ENCODE data around the gene KCNQ4.

The KCNQ4 gene

DNA sequence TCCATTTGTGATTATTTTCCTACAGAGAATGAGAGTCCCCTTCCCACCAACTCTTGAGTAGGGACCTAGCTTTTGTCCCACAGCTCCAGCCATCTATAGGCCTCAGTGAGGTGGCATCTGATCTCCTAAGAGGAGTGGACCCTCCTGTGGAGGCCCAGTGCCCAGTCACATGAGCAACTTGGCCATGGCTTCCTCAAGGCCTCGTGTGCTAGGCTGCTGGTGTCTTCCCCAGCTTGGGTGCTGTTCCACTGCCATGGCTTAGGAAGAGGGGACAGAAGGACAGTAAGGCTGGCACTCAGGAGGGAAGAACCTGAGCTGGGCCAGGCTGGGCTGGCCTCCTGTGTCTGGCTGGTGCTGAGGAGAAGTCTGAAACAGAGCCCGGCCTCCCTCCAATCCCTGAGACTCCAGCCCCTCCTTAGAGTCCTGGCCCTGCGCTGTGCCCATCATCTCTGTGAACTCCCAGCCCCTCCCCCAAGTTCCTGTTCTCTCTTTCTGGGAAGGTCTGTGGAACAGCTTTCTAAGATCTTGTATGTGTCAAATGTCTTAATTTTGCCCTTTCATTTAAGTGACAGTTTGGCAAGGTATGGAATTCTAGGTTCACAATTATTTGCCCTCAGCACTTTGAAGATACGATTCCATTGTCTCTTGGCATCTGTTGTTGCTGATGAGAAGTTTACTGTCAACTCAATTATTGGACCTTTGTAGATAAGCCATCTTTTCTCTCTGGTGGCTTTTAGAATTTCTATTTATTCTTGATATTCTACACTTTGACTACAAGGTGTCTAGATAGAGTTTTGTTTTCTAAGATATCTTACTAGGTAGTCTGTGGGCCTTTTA is 7.1 kb upstream of the KCNQ4 start:
- in situ Hi-C loops (cut with MboI; ENCODE audit: low sequenced_read_pairs) = no loop called here

DNA sequence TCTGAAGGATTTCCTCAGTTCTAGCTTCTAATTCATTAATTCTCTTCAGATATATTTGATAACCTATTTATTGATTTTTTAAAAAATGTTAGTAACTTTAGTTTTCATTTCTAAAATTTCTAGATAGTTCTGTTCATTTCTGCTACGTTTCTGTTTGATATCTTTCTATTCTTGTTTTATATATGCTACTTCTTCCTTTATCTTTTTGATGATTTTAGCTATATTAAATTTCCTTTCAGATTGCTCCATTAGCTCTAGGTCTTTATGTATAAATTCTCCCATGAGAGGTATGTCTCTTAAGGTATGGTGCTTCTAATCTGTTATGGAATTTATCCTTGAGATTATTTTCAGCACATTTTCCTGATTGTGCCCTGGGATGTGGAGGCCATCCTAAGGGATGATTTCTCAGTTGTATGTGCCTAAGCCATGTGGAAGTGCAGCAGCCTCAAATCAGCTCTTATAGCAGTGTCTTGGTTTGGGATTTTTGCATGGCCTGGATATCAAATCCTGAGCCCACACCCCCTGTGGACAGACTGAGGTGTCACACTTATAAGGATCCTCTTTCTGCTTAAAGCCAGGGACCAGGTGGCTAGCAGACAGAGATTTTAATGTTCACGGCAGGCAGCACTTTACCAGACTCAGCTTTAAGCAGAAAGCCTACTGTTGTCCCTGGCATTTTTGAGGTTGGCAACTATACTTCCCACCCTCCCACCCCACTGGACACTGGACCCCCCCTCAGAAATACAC is 6.2 kb upstream of the KCNQ4 start:
- in situ Hi-C loops (cut with MboI; ENCODE audit: low sequenced_read_pairs) = no loop called here

DNA sequence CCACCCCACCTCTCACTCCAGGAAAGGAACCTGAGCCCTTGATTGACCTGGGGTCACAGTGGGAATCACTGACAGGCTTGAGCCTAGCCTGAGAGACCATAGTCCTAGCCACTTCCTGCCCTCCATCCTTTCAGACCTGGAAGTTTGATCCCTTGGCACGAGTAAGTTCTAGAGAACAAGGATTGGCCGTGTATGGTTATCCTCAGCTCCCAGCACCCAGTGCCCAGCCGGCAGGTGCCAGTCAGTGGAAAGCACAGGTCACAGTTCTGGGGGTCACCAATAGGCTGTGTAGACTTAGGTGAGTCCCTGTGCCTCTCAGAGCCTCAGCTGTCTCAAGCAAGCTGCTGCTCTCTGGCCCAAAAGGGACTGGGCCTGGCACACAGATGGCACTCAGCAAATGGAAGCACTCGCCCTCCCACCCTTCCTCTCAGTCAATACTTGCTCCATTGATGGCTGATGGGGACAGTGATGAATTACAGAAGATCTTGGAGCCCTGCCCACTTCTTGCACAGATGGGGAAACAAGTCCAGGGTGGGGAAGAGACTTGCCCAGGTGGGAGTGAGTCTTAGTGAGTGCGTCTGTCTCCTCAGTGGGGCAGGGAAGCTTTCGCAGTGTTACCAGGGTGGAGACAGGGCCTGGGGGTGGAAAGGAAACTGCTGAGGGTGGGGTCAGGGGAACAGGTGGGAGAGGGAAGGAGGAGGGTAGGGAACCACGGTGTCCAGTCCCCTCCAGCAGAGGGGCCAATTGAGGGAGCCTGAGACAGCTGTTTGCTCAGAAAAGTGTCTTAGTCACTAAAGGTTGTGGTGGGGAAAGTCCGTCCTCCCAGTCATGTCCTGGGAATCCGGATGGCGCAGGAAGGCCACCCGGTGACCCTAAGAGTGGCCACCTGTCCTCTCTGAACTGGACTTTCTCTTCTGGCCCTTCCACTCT is 2.6 kb upstream of the KCNQ4 start:
- in situ Hi-C loops (cut with MboI; ENCODE audit: low sequenced_read_pairs) = no loop called here

DNA sequence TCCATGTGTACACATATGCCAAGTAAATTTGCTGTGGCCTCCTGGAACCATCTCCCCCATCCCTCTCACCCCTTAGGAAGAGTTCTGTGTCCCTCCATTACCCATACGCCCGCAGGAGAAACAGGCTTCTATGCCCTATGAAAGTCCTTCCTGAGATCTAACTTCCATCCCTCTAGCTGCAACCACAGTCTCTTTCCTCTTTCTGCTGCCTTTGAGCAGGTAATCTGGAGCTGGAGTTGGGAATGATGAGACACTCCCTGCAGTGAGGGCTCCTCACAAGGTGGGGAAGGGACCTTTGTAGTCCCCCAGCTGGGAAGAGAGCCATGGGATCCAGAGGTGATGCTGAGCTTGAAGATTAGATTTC is 2.0 kb upstream of the KCNQ4 start:
- in situ Hi-C loops (cut with MboI; ENCODE audit: low sequenced_read_pairs) = no loop called here

DNA sequence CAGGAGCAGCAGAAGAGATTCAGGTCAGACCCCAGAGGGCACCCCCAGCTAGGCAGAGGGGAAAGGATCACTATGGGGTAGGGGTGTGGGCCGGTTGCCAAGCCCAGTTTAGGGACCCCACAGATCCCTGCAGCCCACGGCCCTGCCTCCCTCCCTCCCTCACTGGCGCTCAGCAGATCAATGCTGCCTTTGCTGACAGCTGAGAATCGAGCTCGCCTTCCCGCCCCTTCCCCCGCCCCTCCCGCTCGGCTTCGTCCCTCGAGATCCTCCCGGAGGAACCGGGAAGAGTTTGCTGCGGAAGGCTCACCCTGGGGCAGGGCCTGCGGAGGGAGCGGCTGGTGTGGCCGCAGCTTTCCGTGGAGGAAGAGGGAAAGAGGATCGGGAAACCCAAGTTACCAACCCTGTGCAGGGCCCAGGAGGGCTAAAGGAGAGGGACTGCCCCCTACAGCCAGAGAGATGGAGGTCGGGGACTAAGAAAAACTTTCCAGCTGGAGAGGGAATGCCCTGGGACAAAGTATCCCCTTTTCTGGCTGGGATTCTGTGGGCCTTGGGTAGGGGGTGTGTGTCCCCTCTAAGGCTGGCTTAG is 1.1 kb upstream of the KCNQ4 start:
- in situ Hi-C loops (cut with MboI; ENCODE audit: low sequenced_read_pairs) = no loop called here

DNA sequence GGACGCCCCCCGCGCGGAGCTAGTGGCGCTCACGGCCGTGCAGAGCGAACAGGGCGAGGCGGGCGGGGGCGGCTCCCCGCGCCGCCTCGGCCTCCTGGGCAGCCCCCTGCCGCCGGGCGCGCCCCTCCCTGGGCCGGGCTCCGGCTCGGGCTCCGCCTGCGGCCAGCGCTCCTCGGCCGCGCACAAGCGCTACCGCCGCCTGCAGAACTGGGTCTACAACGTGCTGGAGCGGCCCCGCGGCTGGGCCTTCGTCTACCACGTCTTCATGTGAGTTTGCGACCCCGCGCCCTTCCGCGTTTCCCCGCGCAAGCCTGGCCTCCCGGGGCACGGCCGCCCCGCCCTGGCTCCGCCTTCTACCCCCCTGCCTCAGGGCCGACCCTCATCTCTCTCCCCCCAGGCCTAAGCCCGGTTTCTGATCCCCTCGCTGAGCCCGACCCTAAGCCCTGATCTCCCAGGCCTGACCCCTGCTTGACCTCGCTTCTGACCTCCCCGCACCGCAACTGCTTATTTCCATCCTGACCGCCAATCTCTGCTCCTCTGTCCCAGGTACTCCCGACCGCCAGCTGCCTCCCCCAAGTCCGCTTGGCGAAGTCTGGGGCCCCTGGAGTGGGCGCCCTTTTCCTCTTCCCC is 669 bp downstream of the KCNQ4 start:
- in situ Hi-C loops (cut with MboI; ENCODE audit: low sequenced_read_pairs) = no loop called here

DNA sequence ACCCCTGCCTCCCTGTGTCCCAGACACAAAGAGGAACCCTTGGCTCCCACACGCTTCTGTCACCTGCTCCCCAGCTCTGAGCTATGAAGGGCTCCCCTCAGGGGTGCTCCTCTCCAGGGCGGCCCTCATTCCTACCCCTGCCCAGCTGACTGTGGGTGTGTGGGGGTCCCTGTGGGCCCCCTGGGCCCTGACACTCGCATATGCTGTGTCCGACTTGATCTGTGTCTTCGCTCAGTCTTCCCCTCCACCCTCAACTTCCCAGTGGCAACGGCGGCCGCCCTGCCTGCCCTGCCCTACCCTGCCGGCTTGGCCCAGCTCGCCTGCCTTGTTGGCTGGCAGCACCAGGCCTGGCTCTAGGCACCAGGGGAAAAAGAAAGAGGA is 1.2 kb downstream of the KCNQ4 start:
- in situ Hi-C loops (cut with MboI; ENCODE audit: low sequenced_read_pairs) = no loop called here

DNA sequence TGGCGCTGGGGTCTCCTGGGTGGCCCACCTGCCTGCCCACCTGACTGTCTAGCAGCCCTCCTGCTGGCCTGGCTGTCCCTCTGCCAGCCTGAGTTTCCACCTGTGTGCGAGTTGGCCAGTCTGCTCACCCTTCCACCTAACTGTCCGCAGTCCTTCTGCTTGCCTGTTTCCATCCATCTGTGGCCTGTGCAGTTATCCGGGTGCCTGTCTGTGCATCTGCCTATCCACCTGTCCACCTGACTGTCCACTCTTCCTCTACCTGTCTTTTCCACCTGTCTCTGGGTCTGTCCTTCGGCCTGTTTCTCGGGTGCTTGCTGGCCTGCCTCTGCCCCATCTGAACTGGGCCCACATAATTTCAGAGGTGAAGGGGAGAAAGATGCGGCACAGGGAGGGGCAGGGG is 1.9 kb downstream of the KCNQ4 start:
- in situ Hi-C loops (cut with MboI; ENCODE audit: low sequenced_read_pairs) = no loop called here

DNA sequence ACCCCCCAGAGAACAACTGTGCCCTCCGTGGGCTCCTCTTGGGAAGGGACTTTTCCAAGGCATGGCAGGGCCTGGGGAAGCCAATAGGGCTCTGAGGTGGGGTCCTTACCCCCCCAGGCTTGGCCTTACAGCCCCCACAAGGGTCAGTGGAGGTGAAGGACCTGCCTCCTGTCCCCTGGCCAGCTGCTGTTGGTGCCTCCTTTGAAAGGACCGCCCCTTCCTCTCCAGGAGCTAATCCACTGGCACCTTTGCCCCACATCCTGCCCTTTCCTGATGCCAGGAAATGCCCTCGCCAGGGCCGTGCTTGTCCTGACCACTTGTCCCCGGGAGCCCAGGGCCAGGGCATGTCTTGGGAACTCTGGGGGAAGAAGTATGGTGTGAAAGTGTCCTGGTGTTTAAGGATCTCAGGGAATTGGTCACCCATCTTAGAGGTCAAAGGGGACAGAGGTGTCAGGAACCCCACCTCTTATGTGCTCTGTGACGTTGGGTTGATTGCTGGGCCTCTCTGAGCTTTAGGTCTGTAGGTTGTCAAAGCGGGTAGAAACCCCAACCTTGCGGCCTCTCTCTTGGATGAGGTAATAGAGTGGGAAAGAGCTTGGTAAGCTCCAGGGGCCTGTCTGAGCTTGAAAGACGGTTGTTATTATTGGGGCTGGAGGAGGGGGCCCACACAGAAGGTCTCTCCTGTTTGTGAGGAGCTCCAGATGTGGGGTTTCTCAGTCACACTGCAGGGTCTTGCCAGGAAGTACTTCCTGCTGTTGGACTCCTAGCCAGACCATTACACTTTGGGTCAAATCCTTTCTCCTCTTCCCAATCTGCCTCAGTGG is 2.8 kb downstream of the KCNQ4 start:
- in situ Hi-C loops (cut with MboI; ENCODE audit: low sequenced_read_pairs) = no loop called here

DNA sequence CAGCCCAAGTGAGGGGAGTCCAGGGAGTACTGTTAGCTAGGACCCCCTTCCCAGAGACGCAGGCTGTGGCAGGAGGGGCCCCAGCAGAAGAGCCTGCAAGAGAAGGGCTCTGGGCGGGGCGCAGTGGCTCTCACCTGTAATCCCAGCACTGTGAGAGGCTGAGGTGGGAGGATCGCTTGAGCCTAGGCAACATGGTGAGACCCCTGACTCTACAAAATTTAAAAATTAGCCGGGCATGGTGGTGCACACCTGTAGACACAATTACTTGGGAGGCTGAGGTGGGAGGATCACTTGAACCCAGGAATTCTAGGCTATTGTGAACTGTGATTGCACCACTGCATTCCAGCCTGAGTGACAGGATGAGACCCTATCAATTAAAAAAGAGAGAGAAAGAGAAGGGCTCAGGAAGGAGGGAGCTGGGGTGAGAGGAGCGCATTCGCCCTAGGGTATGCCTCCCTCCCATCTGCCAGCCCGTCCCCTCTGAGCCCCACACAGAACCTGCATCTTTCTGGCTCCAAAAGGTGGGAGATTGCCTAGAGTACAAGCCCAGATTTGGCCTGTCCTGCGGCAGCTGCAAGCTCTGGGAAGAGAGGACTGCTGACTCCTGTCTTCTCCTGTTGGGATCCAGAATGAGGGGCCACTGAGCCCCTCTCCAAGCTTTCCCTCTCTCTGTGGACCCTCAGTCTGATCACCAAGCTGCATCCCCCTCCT is 3.6 kb downstream of the KCNQ4 start:
- in situ Hi-C loops (cut with MboI; ENCODE audit: low sequenced_read_pairs) = no loop called here

DNA sequence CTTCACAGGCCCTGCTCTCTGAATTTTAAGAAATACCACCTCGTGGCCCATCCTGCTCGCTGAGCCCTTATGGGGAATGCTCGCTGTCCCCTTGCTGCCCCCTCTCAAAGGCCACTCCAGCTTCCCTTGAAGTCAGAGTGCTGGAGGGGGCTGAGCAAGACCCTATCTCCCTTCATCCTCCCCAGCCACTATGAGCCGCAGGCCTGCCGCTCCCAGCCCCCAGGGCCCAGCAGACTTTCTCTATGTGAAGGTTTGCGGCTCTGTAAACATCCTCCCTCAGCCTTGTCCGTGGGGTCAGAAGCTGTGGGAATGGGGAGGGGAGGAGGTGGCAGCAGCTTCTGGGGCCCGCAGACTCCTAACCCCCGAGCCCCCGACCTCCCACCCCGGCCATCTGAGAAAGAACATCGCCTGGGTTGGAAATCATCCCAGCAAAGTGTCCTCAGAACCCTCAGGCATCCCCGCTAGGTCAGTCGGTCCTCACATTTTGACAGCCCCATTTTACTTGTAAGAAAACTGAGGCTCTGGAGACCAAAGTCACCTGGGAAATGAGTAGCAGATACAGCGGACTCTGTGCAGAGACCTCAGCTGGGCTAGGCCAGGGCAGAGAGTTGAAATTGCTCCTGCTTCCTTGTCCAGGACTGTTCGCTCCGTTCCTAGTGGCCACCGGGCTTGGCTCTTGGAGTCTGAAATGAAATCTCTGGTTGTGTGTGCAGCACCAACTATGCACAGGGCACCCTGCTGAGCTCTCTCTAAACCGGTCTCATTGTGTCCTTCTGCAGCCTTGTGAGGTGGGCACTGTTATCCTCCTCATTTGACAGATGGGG is 4.4 kb downstream of the KCNQ4 start:
- in situ Hi-C loops (cut with MboI; ENCODE audit: low sequenced_read_pairs) = no loop called here

DNA sequence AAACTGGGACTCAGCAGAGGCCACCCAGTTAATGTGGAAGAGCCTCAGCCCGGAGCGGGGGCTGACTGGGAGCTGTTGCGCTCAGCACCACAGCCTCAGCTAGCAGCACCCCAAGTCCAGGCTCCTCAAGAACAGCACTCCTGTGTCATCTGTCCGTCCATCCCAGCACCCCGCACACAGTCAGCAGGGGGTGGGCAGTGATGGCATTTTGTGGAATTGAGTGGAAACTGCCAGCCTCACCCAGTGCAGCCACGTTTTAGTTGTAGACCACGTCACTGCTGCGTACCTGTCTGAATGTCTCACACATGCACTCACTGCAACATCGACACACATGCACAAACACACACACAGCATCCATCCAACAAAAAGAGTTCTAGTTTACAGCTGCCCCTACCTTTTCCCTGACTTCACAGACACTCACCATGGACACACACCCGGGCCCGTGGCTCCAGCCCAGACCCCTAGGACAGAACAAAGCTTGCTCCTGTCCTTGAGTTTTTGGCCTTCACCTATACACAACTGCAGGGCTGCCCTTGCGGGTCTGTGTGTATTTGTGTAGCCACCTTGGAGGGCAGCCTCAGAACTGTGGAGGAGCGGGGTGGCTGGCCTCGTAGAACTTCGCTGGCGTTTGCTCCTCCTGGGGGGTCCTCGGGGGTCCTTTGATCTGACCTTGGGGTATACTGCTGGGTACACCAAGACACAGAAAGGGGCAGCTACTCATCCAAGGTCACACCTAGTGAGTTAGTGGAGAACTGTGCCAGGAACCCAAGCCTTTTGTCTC is 5.2 kb downstream of the KCNQ4 start:
- in situ Hi-C loops (cut with MboI; ENCODE audit: low sequenced_read_pairs) = no loop called here

DNA sequence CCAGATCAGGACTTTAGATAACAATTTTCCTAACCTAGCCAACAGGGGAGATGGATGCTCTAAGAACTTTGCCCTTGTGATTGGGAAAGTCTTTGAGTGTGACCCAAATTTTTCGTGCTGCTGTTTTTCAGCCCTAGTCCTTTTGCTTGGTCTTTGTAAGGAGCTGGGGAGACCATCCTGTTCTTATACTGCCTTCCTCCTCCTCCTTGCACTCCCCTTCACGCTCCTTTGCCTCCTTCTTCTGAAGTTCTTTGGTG is 5.7 kb downstream of the KCNQ4 start:
- in situ Hi-C loops (cut with MboI; ENCODE audit: low sequenced_read_pairs) = no loop called here

DNA sequence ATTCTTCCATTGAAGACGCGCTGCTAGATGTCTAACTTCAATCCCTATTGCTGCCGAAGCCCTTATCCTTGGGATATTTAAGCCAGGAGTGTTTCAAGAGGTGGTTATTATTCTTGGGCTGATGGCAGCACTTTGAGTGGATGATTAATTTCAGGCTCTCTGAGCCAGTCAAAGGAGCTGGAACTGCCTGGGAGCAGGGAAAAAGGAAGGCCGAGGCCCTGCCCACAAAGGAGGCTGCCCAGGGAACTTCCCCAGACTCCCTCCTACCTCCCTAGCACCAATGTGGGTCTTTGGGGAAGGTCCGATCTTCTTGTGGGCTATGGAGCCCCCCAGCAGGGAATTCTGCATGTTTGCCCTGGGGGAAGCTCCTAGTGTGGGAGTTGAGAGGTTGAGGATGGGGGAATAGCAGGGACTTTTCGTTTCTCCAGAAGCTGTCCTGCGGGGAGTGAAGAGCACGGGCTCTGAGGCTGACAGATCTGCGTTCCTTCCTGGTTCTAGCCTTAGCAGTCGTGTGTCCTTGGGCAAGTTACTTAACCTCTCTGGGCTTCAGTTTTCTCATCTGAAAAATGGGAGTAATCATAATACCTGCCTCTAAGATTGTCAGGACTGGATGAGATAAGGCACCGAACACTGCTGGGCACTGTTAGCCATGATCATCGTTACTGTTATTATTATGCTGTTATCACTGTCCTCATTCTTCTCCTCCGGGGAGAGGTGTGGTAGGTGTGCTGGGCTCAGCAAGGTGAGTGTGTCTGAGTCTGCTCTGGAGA is 6.3 kb downstream of the KCNQ4 start:
- in situ Hi-C loops (cut with MboI; ENCODE audit: low sequenced_read_pairs) = no loop called here

DNA sequence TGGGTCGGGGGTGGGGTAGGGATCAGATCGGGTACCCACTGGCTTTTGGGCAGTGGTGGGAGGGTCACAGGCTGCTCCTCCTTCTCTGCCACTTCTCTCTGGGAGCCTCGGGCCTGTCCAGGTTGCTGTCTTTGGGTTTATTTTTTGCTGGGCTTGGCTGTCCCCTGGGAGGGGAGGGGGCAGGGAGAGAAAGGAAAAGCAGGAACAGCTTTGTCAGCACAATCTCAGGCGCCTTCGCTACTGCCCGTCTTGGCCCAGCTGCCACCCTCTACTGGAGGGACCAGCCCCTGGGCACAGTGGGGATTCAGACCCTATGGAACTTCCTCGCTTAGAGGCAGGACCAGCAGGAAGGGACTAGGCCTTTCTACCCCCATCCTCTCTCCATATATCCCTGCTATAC is 8.4 kb downstream of the KCNQ4 start:
- in situ Hi-C loops (cut with MboI; ENCODE audit: low sequenced_read_pairs) = no loop called here

DNA sequence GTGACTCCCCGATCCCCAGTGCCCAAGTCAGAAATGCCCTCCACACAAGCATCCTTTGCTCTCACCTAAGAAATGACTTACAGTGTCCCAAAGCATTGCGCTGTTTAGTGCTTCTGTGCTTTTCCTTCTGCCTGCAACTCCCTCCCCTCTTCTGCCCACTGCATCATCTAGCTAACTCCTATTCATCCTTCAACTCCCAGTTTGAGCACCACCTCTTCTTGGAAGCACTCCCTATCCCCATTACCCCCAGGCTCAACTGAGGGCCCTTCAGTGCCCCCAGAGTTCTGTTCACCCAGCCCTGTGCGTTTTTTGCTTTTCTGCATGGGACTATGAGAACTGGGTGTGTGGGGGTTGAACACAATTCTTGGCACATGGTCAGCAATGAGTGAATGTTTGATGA is 10.0 kb downstream of the KCNQ4 start:
- in situ Hi-C loops (cut with MboI; ENCODE audit: low sequenced_read_pairs) = no loop called here

DNA sequence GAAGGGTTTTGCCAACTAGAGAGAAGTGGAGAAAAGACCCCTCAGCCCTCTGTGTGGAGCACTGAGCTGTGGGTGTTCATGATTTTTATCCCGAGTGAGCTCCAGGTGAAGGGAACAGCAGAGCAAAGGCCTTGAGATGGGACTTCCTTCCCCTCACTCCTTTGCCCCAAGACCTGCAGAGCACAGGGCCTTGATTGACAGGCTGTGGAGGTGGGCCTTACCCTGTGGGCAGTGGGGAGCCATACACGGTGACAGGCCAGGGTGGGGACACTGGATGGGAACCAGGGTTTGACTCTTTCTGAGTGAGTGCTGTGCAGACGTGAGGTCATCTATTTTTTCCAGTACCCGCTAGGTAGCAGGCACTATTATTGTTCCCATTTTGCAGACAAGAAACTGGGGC is 10.5 kb downstream of the KCNQ4 start:
- in situ Hi-C loops (cut with MboI; ENCODE audit: low sequenced_read_pairs) = no loop called here

All from hTERT RPE-1 (cell line).